GM12892 (cell line): ENCODE data around the gene CIT.

Experiments
- POLR2A ChIP-seq: IDR thresholded peaks from 2 replicates; pipeline ENCODE4 v1.6.1; 2011; ENCODE audit warnings: low read depth, low read length, control low read depth
- POLR2AphosphoS5 ChIP-seq: IDR thresholded peaks from 2 replicates; pipeline ENCODE4 v1.6.1; 2011; ENCODE audit warnings: low read depth, low read length, control low read depth

GRCh38 chr12:119727600-119728443, 149.3 kb downstream of the CIT start:
- TF ChIP-seq POLR2AphosphoS5 (no peak), POLR2A (no peak)
